Mucosa of rectum (tissue), 2 donors: Measurements from ENCODE around the gene PFKM.

Experiments
- H3K27ac ChIP-seq, 2 donors: one replicate each; pipeline ENCODE4 v1.7.0; 2013; ENCODE audit warnings: inconsistent platforms in 2 of 2, low read depth in 2 of 2, low read length in 2 of 2
- H3K27me3 ChIP-seq, 2 donors: one replicate each; pipeline ENCODE4 v1.7.0; 2013; ENCODE audit warnings: low read length in 2 of 2; ENCODE audit not compliant: control insufficient read depth in 2 of 2, insufficient read depth in 2 of 2
- H3K36me3 ChIP-seq, 2 donors: one replicate each; pipeline ENCODE4 v1.7.0; 2013; ENCODE audit warnings: low read length in 2 of 2; ENCODE audit not compliant: control insufficient read depth in 2 of 2, insufficient read depth in 2 of 2
- H3K4me1 ChIP-seq, 2 donors: one replicate each; pipeline ENCODE4 v1.7.0; 2013; ENCODE audit warnings: low read length in 2 of 2, mild to moderate bottlenecking in 1 of 2; ENCODE audit not compliant: control insufficient read depth in 2 of 2, insufficient read depth in 2 of 2
- H3K4me3 ChIP-seq, 2 donors: one replicate each; pipeline ENCODE4 v1.7.0; 2013; ENCODE audit warnings: low read length in 2 of 2
- H3K9ac ChIP-seq, 2 donors: one replicate each; pipeline ENCODE4 v1.7.0; 2013; ENCODE audit warnings: low read length in 2 of 2, low read depth in 1 of 2, mild to moderate bottlenecking in 1 of 2
- H3K9me3 ChIP-seq, 2 donors: one replicate each; pipeline ENCODE4 v1.7.0; 2013; ENCODE audit warnings: low read length in 2 of 2; ENCODE audit not compliant: control insufficient read depth in 2 of 2
- donor health status: healthy.
- donor health status: Normal muscosa, but diverticular disease.

The PFKM gene

GRCh38 chr12:48080821-48081220 is 38.3 kb upstream of the PFKM start:
- Histone ChIP-seq H3K4me1 (no peaks in the 10 kb centered on the region), H3K36me3 (peaks cover 19 to 26% of the 10 kb centered on the region in 2 donors)

GRCh38 chr12:48084066-48084465 is 35.1 kb upstream of the PFKM start:
- Histone ChIP-seq H3K4me3 (no peak overlapping the region), H3K36me3 (peaks cover 27 to 49% of the 10 kb centered on the region in 2 donors), H3K4me1 (no peaks in the 10 kb centered on the region), H3K9ac (no peak overlapping the region), H3K9me3 (no peaks in the 10 kb centered on the region), H3K27me3 (no peaks in the 10 kb centered on the region), H3K27ac (no peak overlapping the region)

More at GRCh38 chr12:48080821-48081220, 38.3 kb upstream of the PFKM start:
- H3K27me3 ChIP-seq = no peaks in the 10 kb centered on the region
- no peaks in the 10 kb centered on the region for H3K9me3 ChIP-seq
- H3K4me3 ChIP-seq = no peak overlapping the region
- H3K27ac ChIP-seq = no peak overlapping the region
- H3K9ac ChIP-seq = no peak overlapping the region

GRCh38 chr12:48084841-48085460 is 34.2 kb upstream of the PFKM start:
- Histone ChIP-seq H3K27ac (no peak overlapping the region), H3K27me3 (no peaks in the 10 kb centered on the region), H3K9ac (no peak overlapping the region), H3K9me3 (no peaks in the 10 kb centered on the region), H3K36me3 (peaks cover 28 to 51% of the 10 kb centered on the region in 2 donors), H3K4me1 (no peaks in the 10 kb centered on the region), H3K4me3 (no peak overlapping the region)

GRCh38 chr12:48086327-48086726 is 32.8 kb upstream of the PFKM start:
- Histone ChIP-seq H3K4me3 (no peak overlapping the region), H3K36me3 (peaks cover 21 to 45% of the 10 kb centered on the region in 2 donors), H3K9ac (no peak overlapping the region), H3K27ac (no peak overlapping the region), H3K9me3 (no peaks in the 10 kb centered on the region), H3K27me3 (no peaks in the 10 kb centered on the region), H3K4me1 (no peaks in the 10 kb centered on the region)

- H3K27ac ChIP-seq = no peak overlapping the region
- H3K9ac ChIP-seq = no peak overlapping the region
- H3K4me1 ChIP-seq = no peaks in the 10 kb centered on the region
- no peak overlapping the region for H3K4me3 ChIP-seq
- no peaks in the 10 kb centered on the region for H3K9me3 ChIP-seq
- peaks cover 28 to 54% of the 10 kb centered on the region in 2 donors for H3K36me3 ChIP-seq
- no peaks in the 10 kb centered on the region for H3K27me3 ChIP-seq
These were observed 26.6 kb upstream of the PFKM start for GRCh38 chr12:48092611-48093010.

GRCh38 chr12:48104531-48104930 is 14.6 kb upstream of the PFKM start:
- H3K27ac ChIP-seq = no peak overlapping the region
- H3K36me3 ChIP-seq = no peaks in the 10 kb centered on the region
- no peak overlapping the region for H3K9ac ChIP-seq
- H3K4me3 ChIP-seq = peak overlapping the region in 1 of 2 donors; percentile 97
- H3K9me3 ChIP-seq = no peaks in the 10 kb centered on the region
- H3K27me3 ChIP-seq = no peaks in the 10 kb centered on the region
- peaks cover 9 to 16% of the 10 kb centered on the region in 2 donors for H3K4me1 ChIP-seq

GRCh38 chr12:48105321-48105866 is 13.8 kb upstream of the PFKM start:
- Histone ChIP-seq H3K9me3 (no peaks in the 10 kb centered on the region), H3K36me3 (no peaks in the 10 kb centered on the region), H3K9ac (peak overlapping the region; percentile 54 to 80), H3K4me3 (peak overlapping the region; percentile 96 to 97), H3K27me3 (no peaks in the 10 kb centered on the region), H3K27ac (peak overlapping the region; percentile 90 to 93), H3K4me1 (peaks cover 9 to 16% of the 10 kb centered on the region in 2 donors)

GRCh38 chr12:48105867-48106680 is 13.1 kb upstream of the PFKM start, which contains the start of gene SENP1:
Gene SENP1, minus strand, starts transcription at chr12:48106079. Its CDS starts 4,607 bp downstream, at chr12:48101472.
- Histone ChIP-seq H3K27ac (peak within 1 kb of the TSS; percentile 90 to 93), H3K4me3 (peak within 1 kb of the TSS; percentile 96 to 97), H3K27me3 (no peaks in the 10 kb centered on the region), H3K4me1 (peaks cover 9 to 16% of the 10 kb centered on the region in 2 donors), H3K9ac (peak within 1 kb of the TSS; percentile 80 to 93), H3K9me3 (no peaks in the 10 kb centered on the region), H3K36me3 (no peaks in the 10 kb centered on the region)

- Histone ChIP-seq H3K27ac (peak overlapping the region; percentile 90 to 93), H3K9me3 (no peaks in the 10 kb centered on the region), H3K9ac (peak overlapping the region; percentile 80 to 93), H3K4me1 (peaks cover 9 to 16% of the 10 kb centered on the region in 2 donors), H3K4me3 (peak overlapping the region; percentile 96 to 97), H3K27me3 (no peaks in the 10 kb centered on the region), H3K36me3 (no peaks in the 10 kb centered on the region)
These were observed 12.2 kb upstream of the PFKM start for GRCh38 chr12:48106681-48107613.
